ENCODE results near the gene NOMO2.
"Not testable (repeated sequence)": the region's sequence is repeated elsewhere in the genome, so short reads cannot be mapped to it uniquely, and the experiment has no call there.

Gene NOMO2

DNA sequence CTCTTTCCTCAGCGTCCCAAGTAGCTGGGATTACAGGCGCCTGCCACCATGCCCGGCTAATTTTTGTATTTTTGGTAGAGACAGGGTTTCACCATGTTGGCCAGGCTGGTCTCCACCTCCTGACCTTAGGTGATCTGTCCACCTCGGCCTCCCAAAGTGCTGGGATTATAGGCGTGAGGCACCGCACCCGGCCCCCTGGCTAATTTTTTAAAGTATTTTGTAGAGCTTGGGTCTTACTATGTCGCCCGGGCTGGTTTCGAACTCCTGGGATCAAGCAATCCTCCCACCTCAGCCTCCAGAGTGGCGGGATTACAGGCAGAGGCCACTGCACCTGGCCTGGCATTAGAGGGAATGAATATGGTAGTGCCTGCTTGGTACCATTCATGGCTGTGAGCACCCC lies 33.9 kb upstream of the NOMO2 start:
- H3K27me3 ChIP-seq (ENCODE audit: low read length); H3K9ac ChIP-seq (ENCODE audit: low read length); H3K4me2 ChIP-seq (ENCODE audit: low read depth, low read length, poor library complexity, severe bottlenecking); H3K79me2 ChIP-seq (ENCODE audit: insufficient read depth, low read length); H3K27ac ChIP-seq (ENCODE audit: low read depth, low read length); H3K4me3 ChIP-seq (ENCODE audit: insufficient read depth, low read length, poor library complexity, severe bottlenecking); H3K9me2 ChIP-seq (replicated peaks; ENCODE audit: insufficient read depth, low read length); H2AFZ ChIP-seq (ENCODE audit: low read depth, low read length, severe bottlenecking); H3K9me3 ChIP-seq (ENCODE audit: insufficient read depth, low read length); H4K20me1 ChIP-seq (ENCODE audit: low read depth, low read length); H3F3A ChIP-seq (ENCODE audit: insufficient read depth); H3K36me3 ChIP-seq (ENCODE audit: low read length): not testable (repeated sequence)

DNA sequence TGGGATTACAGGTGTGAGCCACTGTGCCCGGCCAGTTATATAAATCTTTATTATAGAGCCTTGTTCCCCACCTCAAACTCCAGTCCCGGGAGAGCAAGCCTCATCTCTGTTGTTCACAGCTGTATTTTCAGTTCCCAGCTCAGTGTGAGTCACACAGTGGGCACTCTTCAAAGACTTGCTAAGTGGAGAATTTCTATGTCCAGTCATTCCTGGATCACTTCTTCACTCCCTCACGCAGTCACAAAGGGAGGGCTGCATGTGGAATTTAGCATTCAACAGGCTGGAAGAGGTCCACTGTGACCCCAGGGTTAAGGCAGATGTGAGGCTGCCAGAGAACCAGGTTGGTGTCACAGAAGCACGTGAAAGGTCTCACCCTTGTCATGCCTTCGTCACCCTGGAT lies 33.0 kb upstream of the NOMO2 start:
- H3K9ac ChIP-seq (ENCODE audit: low read length); H3K9me3 ChIP-seq (ENCODE audit: insufficient read depth, low read length); H3K27me3 ChIP-seq (ENCODE audit: low read length); H3K4me3 ChIP-seq (ENCODE audit: insufficient read depth, low read length, poor library complexity, severe bottlenecking); H3K36me3 ChIP-seq (ENCODE audit: low read length); H2AFZ ChIP-seq (ENCODE audit: low read depth, low read length, severe bottlenecking); H4K20me1 ChIP-seq (ENCODE audit: low read depth, low read length); H3F3A ChIP-seq (ENCODE audit: insufficient read depth); H3K27ac ChIP-seq (ENCODE audit: low read depth, low read length); H3K9me2 ChIP-seq (replicated peaks; ENCODE audit: insufficient read depth, low read length); H3K79me2 ChIP-seq (ENCODE audit: insufficient read depth, low read length); H3K4me2 ChIP-seq (ENCODE audit: low read depth, low read length, poor library complexity, severe bottlenecking): not testable (repeated sequence)

DNA sequence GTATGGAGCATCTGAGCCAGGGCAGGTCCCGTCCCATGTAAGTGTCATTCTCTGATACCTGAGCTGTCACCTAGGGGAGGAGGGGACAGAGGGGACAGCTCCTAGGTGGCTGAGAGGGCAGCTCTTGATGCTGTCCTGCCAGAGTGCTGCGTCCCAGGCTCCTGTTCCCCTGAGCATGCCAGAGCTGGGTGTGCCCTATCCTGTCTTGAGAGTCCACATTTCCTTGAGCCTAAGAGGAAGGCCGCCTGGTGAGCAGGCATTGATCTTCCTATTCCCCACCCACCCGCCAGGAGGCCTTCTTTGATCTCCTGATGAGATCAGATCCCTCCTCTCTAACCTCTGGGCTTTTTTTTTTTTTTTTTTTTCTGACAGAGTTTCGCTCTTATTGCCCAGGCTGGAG lies 32.0 kb upstream of the NOMO2 start:
- not testable (repeated sequence) for H3K9ac ChIP-seq (ENCODE audit: low read length); H3K79me2 ChIP-seq (ENCODE audit: insufficient read depth, low read length); H4K20me1 ChIP-seq (ENCODE audit: low read depth, low read length); H3K27me3 ChIP-seq (ENCODE audit: low read length); H3F3A ChIP-seq (ENCODE audit: insufficient read depth); H2AFZ ChIP-seq (ENCODE audit: low read depth, low read length, severe bottlenecking); H3K27ac ChIP-seq (ENCODE audit: low read depth, low read length); H3K36me3 ChIP-seq (ENCODE audit: low read length); H3K4me2 ChIP-seq (ENCODE audit: low read depth, low read length, poor library complexity, severe bottlenecking); H3K4me3 ChIP-seq (ENCODE audit: insufficient read depth, low read length, poor library complexity, severe bottlenecking); H3K9me2 ChIP-seq (replicated peaks; ENCODE audit: insufficient read depth, low read length); H3K9me3 ChIP-seq (ENCODE audit: insufficient read depth, low read length)

DNA sequence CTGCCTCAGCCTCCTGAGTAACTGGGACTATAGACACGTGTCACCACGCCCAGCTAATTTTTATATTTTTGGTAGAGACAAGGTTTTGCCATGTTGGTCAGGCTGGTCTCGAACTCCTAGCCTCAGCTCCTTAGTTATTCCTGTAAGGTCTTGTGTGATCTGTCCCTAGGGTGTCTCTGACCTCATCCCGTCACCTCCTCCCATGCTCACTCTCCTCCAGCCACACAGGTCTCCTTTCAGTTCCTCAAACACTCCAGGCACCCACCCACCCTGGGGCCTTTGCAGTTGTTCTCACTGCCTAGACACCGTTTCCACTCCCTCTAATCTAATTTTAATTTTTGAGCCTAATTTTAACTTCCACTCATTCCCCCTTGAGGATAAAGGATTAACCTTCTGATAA lies 31.1 kb upstream of the NOMO2 start:
- not testable (repeated sequence) for H3K9me2 ChIP-seq (replicated peaks; ENCODE audit: insufficient read depth, low read length); H3K9me3 ChIP-seq (ENCODE audit: insufficient read depth, low read length); H3K4me3 ChIP-seq (ENCODE audit: insufficient read depth, low read length, poor library complexity, severe bottlenecking); H3K4me2 ChIP-seq (ENCODE audit: low read depth, low read length, poor library complexity, severe bottlenecking); H3K27me3 ChIP-seq (ENCODE audit: low read length); H3K9ac ChIP-seq (ENCODE audit: low read length); H3K36me3 ChIP-seq (ENCODE audit: low read length); H4K20me1 ChIP-seq (ENCODE audit: low read depth, low read length); H3F3A ChIP-seq (ENCODE audit: insufficient read depth); H3K27ac ChIP-seq (ENCODE audit: low read depth, low read length); H2AFZ ChIP-seq (ENCODE audit: low read depth, low read length, severe bottlenecking); H3K79me2 ChIP-seq (ENCODE audit: insufficient read depth, low read length)

DNA sequence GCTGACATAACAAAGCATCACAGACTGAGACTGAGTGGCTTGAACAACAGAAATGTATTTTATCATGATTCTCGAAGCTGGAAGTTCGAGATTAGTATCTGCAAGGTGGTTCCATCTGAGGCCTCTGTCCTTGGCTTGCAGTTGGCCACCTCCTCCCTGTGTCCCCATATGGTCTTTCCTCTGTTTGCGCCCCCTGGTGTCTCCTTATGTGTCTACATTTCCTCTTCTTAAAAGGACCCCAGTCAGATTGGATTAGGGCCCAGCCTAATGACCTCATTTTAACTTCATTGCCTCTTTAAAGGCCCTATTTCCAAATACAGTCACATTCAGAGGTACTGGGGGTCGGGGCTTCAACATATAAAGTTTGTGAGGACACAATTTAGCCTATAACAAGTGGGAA lies 30.0 kb upstream of the NOMO2 start:
- H3K79me2 ChIP-seq (ENCODE audit: insufficient read depth, low read length); H3K36me3 ChIP-seq (ENCODE audit: low read length); H3K27me3 ChIP-seq (ENCODE audit: low read length); H3K4me3 ChIP-seq (ENCODE audit: insufficient read depth, low read length, poor library complexity, severe bottlenecking); H3K4me2 ChIP-seq (ENCODE audit: low read depth, low read length, poor library complexity, severe bottlenecking); H3K9ac ChIP-seq (ENCODE audit: low read length); H3F3A ChIP-seq (ENCODE audit: insufficient read depth); H4K20me1 ChIP-seq (ENCODE audit: low read depth, low read length); H3K27ac ChIP-seq (ENCODE audit: low read depth, low read length); H3K9me3 ChIP-seq (ENCODE audit: insufficient read depth, low read length); H3K9me2 ChIP-seq (replicated peaks; ENCODE audit: insufficient read depth, low read length); H2AFZ ChIP-seq (ENCODE audit: low read depth, low read length, severe bottlenecking): not testable (repeated sequence)

DNA sequence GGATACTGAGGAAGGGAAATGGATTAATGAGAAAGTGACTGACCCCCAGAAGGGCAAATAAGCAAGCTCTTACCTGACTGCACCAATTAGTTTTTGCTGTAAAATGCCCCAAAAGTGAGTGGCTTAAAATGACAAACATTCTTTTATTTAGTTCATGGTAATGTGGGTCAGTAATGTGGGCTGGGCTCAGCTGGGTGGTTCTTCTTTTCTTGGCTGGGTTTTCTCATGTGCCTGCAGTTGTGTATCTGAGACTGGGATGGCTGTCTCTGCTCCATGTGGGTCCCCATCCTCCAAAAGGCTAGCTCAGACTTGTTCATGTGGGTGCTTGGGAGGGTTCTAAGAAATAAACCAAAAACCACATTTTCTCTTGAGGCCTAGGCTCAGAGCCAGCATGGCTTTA lies 29.5 kb upstream of the NOMO2 start:
- H3K27me3 ChIP-seq (ENCODE audit: low read length); H3K4me2 ChIP-seq (ENCODE audit: low read depth, low read length, poor library complexity, severe bottlenecking); H3F3A ChIP-seq (ENCODE audit: insufficient read depth); H3K9ac ChIP-seq (ENCODE audit: low read length); H3K27ac ChIP-seq (ENCODE audit: low read depth, low read length); H3K9me2 ChIP-seq (replicated peaks; ENCODE audit: insufficient read depth, low read length); H2AFZ ChIP-seq (ENCODE audit: low read depth, low read length, severe bottlenecking); H3K79me2 ChIP-seq (ENCODE audit: insufficient read depth, low read length); H4K20me1 ChIP-seq (ENCODE audit: low read depth, low read length); H3K4me3 ChIP-seq (ENCODE audit: insufficient read depth, low read length, poor library complexity, severe bottlenecking); H3K36me3 ChIP-seq (ENCODE audit: low read length); H3K9me3 ChIP-seq (ENCODE audit: insufficient read depth, low read length): not testable (repeated sequence)

DNA sequence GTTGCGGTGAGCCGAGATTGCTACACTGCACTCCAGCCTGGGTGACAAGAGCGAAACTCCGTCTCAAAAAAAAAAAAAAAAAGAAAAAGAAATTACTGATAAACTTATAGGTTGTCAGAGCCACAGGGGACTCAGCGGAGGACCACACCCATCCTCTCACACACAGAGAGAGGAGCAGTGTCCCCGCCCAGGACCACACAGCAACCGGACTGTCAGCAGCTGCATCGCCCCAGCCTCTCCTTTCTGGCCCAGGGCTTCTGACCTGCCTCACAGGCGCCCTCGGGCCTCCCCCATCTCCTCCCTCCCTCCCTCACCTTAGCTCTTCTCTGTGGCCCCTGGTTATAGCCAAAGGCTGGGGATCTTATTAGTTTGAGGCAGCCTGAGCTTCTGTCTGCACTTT lies 27.9 kb upstream of the NOMO2 start:
- H3K27me3 ChIP-seq (ENCODE audit: low read length); H3K9me3 ChIP-seq (ENCODE audit: insufficient read depth, low read length); H3K36me3 ChIP-seq (ENCODE audit: low read length); H4K20me1 ChIP-seq (ENCODE audit: low read depth, low read length); H3K27ac ChIP-seq (ENCODE audit: low read depth, low read length); H3K79me2 ChIP-seq (ENCODE audit: insufficient read depth, low read length); H3K9me2 ChIP-seq (replicated peaks; ENCODE audit: insufficient read depth, low read length); H3K9ac ChIP-seq (ENCODE audit: low read length); H2AFZ ChIP-seq (ENCODE audit: low read depth, low read length, severe bottlenecking); H3K4me3 ChIP-seq (ENCODE audit: insufficient read depth, low read length, poor library complexity, severe bottlenecking); H3F3A ChIP-seq (ENCODE audit: insufficient read depth); H3K4me2 ChIP-seq (ENCODE audit: low read depth, low read length, poor library complexity, severe bottlenecking): not testable (repeated sequence)

DNA sequence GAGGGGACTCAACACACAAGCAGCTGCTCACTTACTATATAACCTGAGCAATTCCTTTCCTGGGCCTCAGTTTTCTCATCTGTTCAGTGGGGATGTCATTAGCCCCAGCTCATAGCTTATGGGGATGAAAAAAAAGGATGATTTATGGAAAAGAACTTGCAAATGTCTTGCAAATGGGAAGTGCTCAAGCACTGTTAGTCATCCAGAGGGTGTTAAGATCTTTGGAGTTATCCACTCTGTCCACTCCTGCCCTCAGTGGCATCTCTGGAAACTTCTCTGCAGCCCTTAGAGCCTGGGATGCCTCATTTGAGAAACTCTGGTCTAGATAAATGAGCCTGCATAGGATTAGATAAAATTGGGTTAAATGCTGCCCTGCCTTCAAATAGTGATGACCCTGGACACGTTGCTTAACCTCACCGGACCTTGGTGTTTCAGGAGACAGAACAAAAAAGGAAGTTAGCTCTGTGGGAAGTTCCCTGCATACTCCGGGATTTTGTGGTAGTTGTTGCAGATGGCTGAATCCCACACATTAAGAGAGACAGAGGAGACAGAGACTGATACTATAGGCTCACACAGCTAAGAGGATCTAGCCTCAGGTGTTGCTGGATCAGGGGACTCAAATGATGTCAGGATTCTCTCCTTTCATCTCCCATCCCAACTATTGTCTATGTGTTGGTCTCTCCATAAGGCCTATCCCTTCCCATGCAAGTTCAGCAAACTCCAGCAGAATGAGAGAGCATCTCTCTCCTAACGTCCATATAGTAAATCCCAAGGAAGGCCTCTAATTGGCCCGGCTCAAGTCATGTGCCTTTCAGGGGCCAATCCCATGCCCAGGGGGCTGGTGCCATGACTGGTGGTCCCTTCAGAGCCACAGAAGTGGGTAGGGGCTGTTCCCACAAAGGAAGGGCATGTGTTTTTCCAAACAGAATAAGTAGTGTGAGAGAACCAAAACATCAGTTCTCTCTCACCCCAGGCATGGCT lies 25.0 kb upstream of the NOMO2 start:
- H3K4me3 ChIP-seq (ENCODE audit: insufficient read depth, low read length, poor library complexity, severe bottlenecking); H3K27ac ChIP-seq (ENCODE audit: low read depth, low read length); H3K4me2 ChIP-seq (ENCODE audit: low read depth, low read length, poor library complexity, severe bottlenecking); H2AFZ ChIP-seq (ENCODE audit: low read depth, low read length, severe bottlenecking); H3K27me3 ChIP-seq (ENCODE audit: low read length); H4K20me1 ChIP-seq (ENCODE audit: low read depth, low read length); H3K9me3 ChIP-seq (ENCODE audit: insufficient read depth, low read length); H3F3A ChIP-seq (ENCODE audit: insufficient read depth); H3K36me3 ChIP-seq (ENCODE audit: low read length); H3K9me2 ChIP-seq (replicated peaks; ENCODE audit: insufficient read depth, low read length); H3K79me2 ChIP-seq (ENCODE audit: insufficient read depth, low read length); H3K9ac ChIP-seq (ENCODE audit: low read length): not testable (repeated sequence)
